Measurements from ENCODE around the gene GLI2. TPM values are rescaled to one million over a fixed set of nuclear protein-coding genes. Genes with fewer than 3 reads are reported as not detected.
A peak's percentile ranks its signal among the peaks of the same experiment; 100 is the strongest.

GLI2 gene
- total RNA-seq, 3 donors from 2014 or later: 1.0 to 7.3 (median 1.3) TPM

DNA sequence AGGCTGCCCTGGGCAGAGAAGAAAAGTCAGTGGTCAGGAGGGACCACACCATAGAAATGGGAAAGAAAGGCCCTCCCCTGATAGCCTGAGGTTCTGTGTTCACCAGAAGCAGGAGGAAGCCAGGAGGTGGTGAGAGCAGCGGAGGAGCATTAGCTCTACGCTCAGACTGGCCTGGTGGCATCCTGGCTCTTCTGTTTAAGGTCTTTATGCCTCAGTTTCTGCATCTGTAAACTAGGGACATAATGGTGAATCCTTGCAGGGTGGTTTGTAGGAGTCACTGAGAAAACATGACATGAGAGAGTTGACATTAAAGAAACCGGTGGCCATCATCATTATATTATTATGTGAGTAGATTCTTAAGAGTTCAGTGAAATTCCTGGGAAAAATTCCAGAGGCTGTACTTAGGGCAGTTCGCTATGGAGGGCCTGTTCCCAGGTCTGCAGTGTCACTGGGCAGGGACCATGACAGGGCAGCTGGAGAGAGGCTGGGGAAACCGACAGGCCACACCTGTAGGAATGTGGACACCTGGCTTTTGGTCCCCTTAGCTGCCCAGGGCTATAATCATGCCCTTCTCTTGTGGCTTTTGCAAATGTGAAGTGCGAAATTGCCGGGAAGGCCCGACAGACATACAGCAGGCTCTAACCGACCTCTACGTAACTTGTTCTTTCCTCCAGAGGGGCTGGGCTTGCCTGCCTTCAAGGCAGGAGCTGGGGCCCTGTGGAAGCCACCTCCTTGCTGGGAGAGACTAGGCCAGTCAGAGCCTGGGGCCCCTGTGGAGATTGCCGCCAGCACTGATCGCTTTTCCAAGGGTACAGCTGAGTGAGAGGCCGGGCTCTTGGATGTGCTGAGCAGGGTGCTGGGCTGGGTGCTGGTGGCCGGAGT lies 31.0 kb downstream of the GLI2 start:
- ATAC-seq (no peak), DNase-seq (peak in 1 of 3 donors; percentile 12)
- H3K4me1 ChIP-seq (ENCODE audit: low read depth): no peaks in the 10 kb centered on the region
- TF ChIP-seq, protein P1, sequence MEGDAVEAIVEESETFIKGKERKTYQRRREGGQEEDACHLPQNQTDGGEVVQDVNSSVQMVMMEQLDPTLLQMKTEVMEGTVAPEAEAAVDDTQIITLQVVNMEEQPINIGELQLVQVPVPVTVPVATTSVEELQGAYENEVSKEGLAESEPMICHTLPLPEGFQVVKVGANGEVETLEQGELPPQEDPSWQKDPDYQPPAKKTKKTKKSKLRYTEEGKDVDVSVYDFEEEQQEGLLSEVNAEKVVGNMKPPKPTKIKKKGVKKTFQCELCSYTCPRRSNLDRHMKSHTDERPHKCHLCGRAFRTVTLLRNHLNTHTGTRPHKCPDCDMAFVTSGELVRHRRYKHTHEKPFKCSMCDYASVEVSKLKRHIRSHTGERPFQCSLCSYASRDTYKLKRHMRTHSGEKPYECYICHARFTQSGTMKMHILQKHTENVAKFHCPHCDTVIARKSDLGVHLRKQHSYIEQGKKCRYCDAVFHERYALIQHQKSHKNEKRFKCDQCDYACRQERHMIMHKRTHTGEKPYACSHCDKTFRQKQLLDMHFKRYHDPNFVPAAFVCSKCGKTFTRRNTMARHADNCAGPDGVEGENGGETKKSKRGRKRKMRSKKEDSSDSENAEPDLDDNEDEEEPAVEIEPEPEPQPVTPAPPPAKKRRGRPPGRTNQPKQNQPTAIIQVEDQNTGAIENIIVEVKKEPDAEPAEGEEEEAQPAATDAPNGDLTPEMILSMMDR (IDR thresholded peaks at IDR 0.05): no peak
- H3K9me3 ChIP-seq: no peaks in the 10 kb centered on the region
- H3K4me3 ChIP-seq: no peak overlapping the region
- H3K36me3 ChIP-seq (ENCODE audit: low read depth): no peaks in the 10 kb centered on the region
- intact Hi-C loops (cut with DNase I, micrococcal nuclease): no loop called here

DNA sequence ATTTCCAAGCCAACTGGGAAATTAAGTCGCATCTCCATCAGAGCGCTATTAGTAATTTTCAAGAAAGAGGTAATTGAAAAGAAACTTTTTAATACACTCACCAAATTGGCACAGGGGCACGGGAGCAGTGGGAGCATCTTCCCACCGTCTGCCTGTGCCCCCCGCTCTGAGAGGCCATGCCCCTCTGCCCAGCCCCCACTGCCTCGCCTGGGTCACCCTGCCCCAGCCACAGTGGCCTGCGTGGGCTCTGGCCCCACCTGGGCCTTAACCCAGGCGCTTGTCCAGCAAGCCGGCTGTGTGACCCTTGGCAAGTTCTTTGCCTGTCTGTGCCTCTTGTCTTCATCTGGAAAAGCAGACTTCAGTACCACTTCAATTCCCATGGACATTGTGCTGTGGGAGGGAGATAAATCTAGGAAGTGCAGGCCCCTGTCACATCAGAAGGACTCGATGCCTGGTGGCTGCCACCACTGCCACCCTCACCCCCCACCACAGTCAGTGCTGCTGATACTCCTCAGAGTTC lies 31.9 kb downstream of the GLI2 start:
- intact Hi-C loops (cut with DNase I, micrococcal nuclease): no loop called here
- TF ChIP-seq, protein P1 (IDR thresholded peaks at IDR 0.05): no peak
- Histone ChIP-seq H3K4me1 (ENCODE audit: low read depth) (no peaks in the 10 kb centered on the region), H3K4me3 (no peak overlapping the region), H3K9me3 (no peaks in the 10 kb centered on the region), H3K36me3 (ENCODE audit: low read depth) (no peaks in the 10 kb centered on the region)
- ATAC-seq: no peak
- peak in 1 of 3 donors; percentile 15 for DNase-seq

DNA sequence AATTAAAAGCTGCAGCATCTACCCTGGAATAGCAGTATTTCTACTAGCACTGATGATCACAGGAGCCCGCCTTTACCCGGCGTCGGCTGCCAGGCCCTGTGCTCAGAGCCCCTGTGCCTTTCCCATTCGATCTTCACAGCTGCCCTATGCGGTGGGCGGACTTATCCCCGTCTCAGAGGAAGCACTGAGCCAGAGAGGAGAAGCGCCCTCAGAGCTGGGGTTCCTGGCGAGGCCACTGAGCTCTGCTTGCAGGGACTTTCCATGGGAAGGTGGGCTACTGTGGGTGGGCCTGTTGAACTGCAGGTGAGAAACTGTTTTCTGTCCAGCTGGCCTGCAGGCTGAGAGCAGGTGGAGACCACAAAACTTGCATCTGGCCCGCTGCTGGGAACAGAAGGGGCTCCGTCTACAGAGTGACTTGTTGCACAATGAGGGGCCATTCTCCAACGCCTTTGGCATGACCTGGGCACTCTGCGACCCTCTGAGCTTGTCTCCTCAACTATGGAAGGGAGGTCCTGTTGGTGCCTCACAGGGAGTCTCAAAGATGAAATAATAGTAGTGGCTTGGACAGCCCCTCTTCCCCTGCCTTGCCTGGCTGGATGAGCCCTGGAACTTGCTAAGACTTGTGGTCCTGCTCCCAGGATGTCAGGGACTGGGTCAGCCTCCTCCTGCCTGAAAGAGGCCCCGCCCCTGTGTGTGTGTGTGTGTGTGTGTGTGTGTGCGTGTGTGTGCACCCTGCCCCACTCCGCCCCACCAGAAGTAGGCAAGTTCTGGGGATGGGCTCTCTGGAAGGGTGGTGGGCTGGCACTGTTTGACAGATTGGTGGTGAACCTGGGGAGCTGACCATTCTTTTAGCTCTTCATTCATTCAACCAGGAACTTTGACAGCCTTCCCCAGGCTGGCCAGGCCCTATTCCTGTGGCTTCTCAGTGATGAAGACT lies 32.7 kb downstream of the GLI2 start:
- peak in 1 of 3 donors; percentile 10 for DNase-seq
- Histone ChIP-seq H3K4me1 (ENCODE audit: low read depth) (no peaks in the 10 kb centered on the region), H3K36me3 (ENCODE audit: low read depth) (no peaks in the 10 kb centered on the region), H3K4me3 (no peak overlapping the region), H3K9me3 (no peaks in the 10 kb centered on the region)
- intact Hi-C loops (cut with DNase I, micrococcal nuclease): no loop called here
- TF ChIP-seq, protein P1 (IDR thresholded peaks at IDR 0.05): no peak
- ATAC-seq: no peak

DNA sequence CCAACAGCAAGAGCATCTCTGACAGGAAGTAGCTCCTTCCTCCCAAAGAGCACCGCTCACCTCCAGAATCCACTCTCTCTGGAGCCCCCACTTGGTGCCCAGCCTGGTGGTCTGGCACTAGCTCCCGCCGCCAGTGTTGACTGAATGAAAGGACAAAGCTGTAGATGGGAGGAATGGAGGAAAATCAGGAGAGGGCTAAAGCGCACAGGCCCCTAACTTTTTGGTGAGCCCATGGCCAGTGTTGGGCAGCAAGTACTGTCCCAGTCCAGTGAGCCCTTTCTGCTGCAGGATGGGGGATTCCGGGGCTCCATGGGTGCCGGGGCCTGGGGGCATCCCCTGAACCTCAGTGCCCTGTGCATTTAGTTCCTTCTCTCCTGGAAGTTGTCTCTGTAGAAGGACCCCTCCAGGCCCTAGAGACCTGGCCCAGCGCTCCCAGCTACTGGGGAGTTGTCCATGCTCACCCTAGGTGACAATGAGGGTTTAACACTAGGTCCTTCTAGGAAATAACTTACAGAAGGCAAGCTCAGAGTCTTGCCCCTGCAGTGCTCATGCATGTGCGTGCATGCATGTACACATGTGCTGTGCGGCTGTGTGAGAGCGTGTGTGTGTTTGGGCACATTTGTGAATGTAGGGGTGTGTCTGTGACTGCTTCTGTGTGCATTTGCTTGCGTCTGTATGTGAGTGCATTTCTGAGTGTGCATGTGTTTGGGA lies 33.6 kb downstream of the GLI2 start:
- ATAC-seq (no peak), DNase-seq (peak in 2 of 3 donors; percentile 14 to 15)
- Histone ChIP-seq H3K4me3 (no peak overlapping the region), H3K36me3 (ENCODE audit: low read depth) (no peaks in the 10 kb centered on the region), H3K9me3 (no peaks in the 10 kb centered on the region), H3K4me1 (ENCODE audit: low read depth) (no peaks in the 10 kb centered on the region)
- TF ChIP-seq, protein P1 (IDR thresholded peaks at IDR 0.05): no peak
- intact Hi-C loops (cut with DNase I, micrococcal nuclease): no loop called here

DNA sequence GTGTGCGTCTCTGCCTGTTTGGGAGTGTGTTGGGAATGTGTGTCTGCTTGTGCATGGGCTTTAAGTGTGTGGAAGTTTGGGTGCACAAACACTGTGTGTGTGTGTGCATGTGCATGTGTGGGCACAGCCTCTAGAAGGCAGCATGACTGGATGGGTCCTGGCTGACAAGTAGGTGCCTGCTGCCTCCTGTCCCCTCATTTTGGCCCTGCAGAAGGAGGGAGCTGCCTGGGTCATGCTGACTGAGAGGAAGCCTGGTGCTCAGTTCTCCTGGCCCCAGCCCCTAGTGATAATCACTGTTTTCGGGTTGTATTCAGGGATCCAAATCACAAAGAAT lies 34.1 kb downstream of the GLI2 start:
- no peaks in the 10 kb centered on the region for H3K36me3 ChIP-seq (ENCODE audit: low read depth)
- H3K4me3 ChIP-seq: no peak overlapping the region
- peak in 1 of 3 donors; percentile 8 for DNase-seq
- no peak for ATAC-seq
- TF ChIP-seq, protein P1 (IDR thresholded peaks at IDR 0.05): no peak
- intact Hi-C loops (cut with DNase I, micrococcal nuclease): no loop called here
- no peaks in the 10 kb centered on the region for H3K4me1 ChIP-seq (ENCODE audit: low read depth)
- H3K9me3 ChIP-seq: no peaks in the 10 kb centered on the region

Measured in mucosa of descending colon (tissue), 3 donors.